ENCODE data around the gene LARP4B. TPM values are rescaled to one million over a fixed set of nuclear protein-coding genes. Genes with fewer than 3 reads are reported as not detected.

Gene LARP4B
- total and polyA plus RNA-seq, 2 experiments from 2014 or later = 18.3 to 52.3 TPM

DNA sequence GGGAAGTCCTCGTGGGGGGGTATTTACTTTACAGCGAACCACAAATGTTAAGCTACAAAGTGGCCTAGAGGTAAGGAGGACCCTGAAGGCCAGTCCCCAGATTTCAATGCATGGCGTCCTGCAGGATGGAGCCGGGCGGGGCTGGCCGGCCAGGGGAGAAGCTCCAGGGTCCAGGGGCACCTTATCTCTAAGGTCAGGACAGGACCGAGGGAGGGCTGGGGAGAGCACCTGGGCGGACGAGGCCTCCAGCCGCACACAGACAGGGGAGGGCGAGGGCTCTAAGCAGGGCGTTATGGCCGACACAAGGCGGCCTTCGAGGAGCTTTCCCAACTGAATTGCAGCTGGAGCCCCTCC lies 145.7 kb downstream of the LARP4B start:
- H3K4me1 Mint-ChIP-seq = peaks cover 4% of the 10 kb centered on the region; the same call in 2 of the 3 replicates
- H3K4me1 ChIP-seq (ENCODE audit: insufficient read depth) = no peaks in the 10 kb centered on the region; the same call in 1 of the 2 replicates
- H4K20me1 ChIP-seq (replicated peaks; ENCODE audit: insufficient read depth) = no peaks in the 10 kb centered on the region
- peaks cover 16% of the 10 kb centered on the region for H3K27me3 Mint-ChIP-seq (ENCODE audit: insufficient read depth, low read depth, poor library complexity)
- no peaks in the 10 kb centered on the region for H3F3A ChIP-seq (replicated peaks; ENCODE audit: low read depth)
- H3K36me3 ChIP-seq (ENCODE audit: insufficient read depth) = no peaks in the 10 kb centered on the region
- no peaks in the 10 kb centered on the region for H3K36me3 Mint-ChIP-seq (ENCODE audit: low read depth)
- no peak overlapping the region for H3K4me3 ChIP-seq
- no peak overlapping the region for H3K4me3 Mint-ChIP-seq
- no peak overlapping the region for H3K27ac Mint-ChIP-seq
- no peak for DNase-seq (ENCODE audit: low spot score)
- no peak overlapping the region for H3K27ac ChIP-seq (ENCODE audit: low read depth)
- no peak overlapping the region for H2AFZ ChIP-seq
- H3K27me3 ChIP-seq (ENCODE audit: insufficient read depth) = peaks cover 3% of the 10 kb centered on the region; the same call in 1 of the 2 replicates
- H3K4me2 ChIP-seq = no peak overlapping the region
- H3K79me2 ChIP-seq (replicated peaks; ENCODE audit: insufficient read depth) = no peaks in the 10 kb centered on the region
- no peaks in the 10 kb centered on the region for H3K9me2 ChIP-seq (ENCODE audit: insufficient read depth)
- no peak for ATAC-seq
- TF ChIP-seq, protein P1, sequence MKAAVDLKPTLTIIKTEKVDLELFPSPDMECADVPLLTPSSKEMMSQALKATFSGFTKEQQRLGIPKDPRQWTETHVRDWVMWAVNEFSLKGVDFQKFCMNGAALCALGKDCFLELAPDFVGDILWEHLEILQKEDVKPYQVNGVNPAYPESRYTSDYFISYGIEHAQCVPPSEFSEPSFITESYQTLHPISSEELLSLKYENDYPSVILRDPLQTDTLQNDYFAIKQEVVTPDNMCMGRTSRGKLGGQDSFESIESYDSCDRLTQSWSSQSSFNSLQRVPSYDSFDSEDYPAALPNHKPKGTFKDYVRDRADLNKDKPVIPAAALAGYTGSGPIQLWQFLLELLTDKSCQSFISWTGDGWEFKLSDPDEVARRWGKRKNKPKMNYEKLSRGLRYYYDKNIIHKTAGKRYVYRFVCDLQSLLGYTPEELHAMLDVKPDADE (IDR thresholded peaks at IDR 0.05) = no peak
- TF ChIP-seq EZH2 (IDR thresholded peaks at IDR 0.05; ENCODE audit: low read depth, unreplicated experiment) (no peak), ZNF331 (CRISPR knock-in tag; IDR thresholded peaks at IDR 0.05; ENCODE audit: low read depth) (no peak), CREB1 (CRISPR knock-in tag; IDR thresholded peaks at IDR 0.05; ENCODE audit: low read depth) (no peak), JUNB (IDR thresholded peaks at IDR 0.05; ENCODE audit: unreplicated experiment) (no peak), ZNF114 (CRISPR knock-in tag; IDR thresholded peaks at IDR 0.05) (no peak), EZH2phosphoT487 (IDR thresholded peaks at IDR 0.05; ENCODE audit: unreplicated experiment) (no peak), POLR2AphosphoS5 (IDR thresholded peaks at IDR 0.05; ENCODE audit: low read depth) (no peak), NANOG (IDR thresholded peaks at IDR 0.05; ENCODE audit: borderline replicate concordance) (no peak), STAT1 (IDR thresholded peaks at IDR 0.05; ENCODE audit: unreplicated experiment) (no peak)
- TF ChIP-seq, protein P2, sequence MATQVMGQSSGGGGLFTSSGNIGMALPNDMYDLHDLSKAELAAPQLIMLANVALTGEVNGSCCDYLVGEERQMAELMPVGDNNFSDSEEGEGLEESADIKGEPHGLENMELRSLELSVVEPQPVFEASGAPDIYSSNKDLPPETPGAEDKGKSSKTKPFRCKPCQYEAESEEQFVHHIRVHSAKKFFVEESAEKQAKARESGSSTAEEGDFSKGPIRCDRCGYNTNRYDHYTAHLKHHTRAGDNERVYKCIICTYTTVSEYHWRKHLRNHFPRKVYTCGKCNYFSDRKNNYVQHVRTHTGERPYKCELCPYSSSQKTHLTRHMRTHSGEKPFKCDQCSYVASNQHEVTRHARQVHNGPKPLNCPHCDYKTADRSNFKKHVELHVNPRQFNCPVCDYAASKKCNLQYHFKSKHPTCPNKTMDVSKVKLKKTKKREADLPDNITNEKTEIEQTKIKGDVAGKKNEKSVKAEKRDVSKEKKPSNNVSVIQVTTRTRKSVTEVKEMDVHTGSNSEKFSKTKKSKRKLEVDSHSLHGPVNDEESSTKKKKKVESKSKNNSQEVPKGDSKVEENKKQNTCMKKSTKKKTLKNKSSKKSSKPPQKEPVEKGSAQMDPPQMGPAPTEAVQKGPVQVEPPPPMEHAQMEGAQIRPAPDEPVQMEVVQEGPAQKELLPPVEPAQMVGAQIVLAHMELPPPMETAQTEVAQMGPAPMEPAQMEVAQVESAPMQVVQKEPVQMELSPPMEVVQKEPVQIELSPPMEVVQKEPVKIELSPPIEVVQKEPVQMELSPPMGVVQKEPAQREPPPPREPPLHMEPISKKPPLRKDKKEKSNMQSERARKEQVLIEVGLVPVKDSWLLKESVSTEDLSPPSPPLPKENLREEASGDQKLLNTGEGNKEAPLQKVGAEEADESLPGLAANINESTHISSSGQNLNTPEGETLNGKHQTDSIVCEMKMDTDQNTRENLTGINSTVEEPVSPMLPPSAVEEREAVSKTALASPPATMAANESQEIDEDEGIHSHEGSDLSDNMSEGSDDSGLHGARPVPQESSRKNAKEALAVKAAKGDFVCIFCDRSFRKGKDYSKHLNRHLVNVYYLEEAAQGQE (IDR thresholded peaks at IDR 0.05; ENCODE audit: unreplicated experiment) = no peak
- TF ChIP-seq, protein P3, sequence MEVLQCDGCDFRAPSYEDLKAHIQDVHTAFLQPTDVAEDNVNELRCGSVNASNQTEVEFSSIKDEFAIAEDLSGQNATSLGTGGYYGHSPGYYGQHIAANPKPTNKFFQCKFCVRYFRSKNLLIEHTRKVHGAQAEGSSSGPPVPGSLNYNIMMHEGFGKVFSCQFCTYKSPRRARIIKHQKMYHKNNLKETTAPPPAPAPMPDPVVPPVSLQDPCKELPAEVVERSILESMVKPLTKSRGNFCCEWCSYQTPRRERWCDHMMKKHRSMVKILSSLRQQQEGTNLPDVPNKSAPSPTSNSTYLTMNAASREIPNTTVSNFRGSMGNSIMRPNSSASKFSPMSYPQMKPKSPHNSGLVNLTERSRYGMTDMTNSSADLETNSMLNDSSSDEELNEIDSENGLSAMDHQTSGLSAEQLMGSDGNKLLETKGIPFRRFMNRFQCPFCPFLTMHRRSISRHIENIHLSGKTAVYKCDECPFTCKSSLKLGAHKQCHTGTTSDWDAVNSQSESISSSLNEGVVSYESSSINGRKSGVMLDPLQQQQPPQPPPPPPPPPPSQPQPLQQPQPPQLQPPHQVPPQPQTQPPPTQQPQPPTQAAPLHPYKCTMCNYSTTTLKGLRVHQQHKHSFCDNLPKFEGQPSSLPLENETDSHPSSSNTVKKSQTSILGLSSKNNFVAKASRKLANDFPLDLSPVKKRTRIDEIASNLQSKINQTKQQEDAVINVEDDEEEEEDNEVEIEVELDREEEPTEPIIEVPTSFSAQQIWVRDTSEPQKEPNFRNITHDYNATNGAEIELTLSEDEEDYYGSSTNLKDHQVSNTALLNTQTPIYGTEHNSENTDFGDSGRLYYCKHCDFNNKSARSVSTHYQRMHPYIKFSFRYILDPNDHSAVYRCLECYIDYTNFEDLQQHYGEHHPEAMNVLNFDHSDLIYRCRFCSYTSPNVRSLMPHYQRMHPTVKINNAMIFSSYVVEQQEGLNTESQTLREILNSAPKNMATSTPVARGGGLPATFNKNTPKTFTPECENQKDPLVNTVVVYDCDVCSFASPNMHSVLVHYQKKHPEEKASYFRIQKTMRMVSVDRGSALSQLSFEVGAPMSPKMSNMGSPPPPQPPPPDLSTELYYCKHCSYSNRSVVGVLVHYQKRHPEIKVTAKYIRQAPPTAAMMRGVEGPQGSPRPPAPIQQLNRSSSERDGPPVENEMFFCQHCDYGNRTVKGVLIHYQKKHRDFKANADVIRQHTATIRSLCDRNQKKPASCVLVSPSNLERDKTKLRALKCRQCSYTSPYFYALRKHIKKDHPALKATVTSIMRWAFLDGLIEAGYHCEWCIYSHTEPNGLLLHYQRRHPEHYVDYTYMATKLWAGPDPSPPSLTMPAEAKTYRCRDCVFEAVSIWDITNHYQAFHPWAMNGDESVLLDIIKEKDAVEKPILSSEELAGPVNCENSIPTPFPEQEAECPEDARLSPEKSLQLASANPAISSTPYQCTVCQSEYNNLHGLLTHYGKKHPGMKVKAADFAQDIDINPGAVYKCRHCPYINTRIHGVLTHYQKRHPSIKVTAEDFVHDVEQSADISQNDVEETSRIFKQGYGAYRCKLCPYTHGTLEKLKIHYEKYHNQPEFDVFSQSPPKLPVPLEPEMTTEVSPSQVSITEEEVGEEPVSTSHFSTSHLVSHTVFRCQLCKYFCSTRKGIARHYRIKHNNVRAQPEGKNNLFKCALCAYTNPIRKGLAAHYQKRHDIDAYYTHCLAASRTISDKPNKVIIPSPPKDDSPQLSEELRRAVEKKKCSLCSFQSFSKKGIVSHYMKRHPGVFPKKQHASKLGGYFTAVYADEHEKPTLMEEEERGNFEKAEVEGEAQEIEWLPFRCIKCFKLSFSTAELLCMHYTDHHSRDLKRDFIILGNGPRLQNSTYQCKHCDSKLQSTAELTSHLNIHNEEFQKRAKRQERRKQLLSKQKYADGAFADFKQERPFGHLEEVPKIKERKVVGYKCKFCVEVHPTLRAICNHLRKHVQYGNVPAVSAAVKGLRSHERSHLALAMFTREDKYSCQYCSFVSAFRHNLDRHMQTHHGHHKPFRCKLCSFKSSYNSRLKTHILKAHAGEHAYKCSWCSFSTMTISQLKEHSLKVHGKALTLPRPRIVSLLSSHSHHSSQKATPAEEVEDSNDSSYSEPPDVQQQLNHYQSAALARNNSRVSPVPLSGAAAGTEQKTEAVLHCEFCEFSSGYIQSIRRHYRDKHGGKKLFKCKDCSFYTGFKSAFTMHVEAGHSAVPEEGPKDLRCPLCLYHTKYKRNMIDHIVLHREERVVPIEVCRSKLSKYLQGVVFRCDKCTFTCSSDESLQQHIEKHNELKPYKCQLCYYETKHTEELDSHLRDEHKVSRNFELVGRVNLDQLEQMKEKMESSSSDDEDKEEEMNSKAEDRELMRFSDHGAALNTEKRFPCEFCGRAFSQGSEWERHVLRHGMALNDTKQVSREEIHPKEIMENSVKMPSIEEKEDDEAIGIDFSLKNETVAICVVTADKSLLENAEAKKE (CRISPR knock-in tag; IDR thresholded peaks at IDR 0.05) = no peak
- TF ChIP-seq, protein P4, sequence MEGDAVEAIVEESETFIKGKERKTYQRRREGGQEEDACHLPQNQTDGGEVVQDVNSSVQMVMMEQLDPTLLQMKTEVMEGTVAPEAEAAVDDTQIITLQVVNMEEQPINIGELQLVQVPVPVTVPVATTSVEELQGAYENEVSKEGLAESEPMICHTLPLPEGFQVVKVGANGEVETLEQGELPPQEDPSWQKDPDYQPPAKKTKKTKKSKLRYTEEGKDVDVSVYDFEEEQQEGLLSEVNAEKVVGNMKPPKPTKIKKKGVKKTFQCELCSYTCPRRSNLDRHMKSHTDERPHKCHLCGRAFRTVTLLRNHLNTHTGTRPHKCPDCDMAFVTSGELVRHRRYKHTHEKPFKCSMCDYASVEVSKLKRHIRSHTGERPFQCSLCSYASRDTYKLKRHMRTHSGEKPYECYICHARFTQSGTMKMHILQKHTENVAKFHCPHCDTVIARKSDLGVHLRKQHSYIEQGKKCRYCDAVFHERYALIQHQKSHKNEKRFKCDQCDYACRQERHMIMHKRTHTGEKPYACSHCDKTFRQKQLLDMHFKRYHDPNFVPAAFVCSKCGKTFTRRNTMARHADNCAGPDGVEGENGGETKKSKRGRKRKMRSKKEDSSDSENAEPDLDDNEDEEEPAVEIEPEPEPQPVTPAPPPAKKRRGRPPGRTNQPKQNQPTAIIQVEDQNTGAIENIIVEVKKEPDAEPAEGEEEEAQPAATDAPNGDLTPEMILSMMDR (conservative IDR thresholded peaks at IDR 0.05; ENCODE audit: low read depth in 2 of 2) = no peak
- H3K9me3 Mint-ChIP-seq = no peaks in the 10 kb centered on the region
